IPS-20b (cell line): Measurements from ENCODE around the gene EPB41L4A.
"Not testable (repeated sequence)": the region's sequence is repeated elsewhere in the genome, so short reads cannot be mapped to it uniquely, and the experiment has no call there.

ENCODE experiments used
- H3K27ac ChIP-seq: one replicate; pipeline ENCODE4 v1.5.1; 2013; ENCODE audit warnings: low read length
- H3K27me3 ChIP-seq: 2 replicates; pipeline ENCODE4 v1.6.1; 2013; ENCODE audit warnings: mild to moderate bottlenecking, low read length, inconsistent platforms; ENCODE audit not compliant: insufficient read depth
- H3K36me3 ChIP-seq: 2 replicates; pipeline ENCODE4 v1.6.1; 2013; ENCODE audit warnings: low read depth, mild to moderate bottlenecking, inconsistent platforms, low read length, moderate library complexity; ENCODE audit not compliant: insufficient read depth
- H3K4me1 ChIP-seq: 2 replicates; pipeline ENCODE4 v1.6.1; 2013; ENCODE audit warnings: mild to moderate bottlenecking, control low read depth, inconsistent platforms, low read length, moderate library complexity; ENCODE audit not compliant: insufficient read depth
- H3K4me3 ChIP-seq: 2 replicates; pipeline ENCODE4 v1.5.1; 2013; ENCODE audit warnings: mild to moderate bottlenecking, low read length, inconsistent platforms
- H3K9ac ChIP-seq: 2 replicates; pipeline ENCODE4 v1.6.1; 2013; ENCODE audit warnings: low read depth, mild to moderate bottlenecking, inconsistent platforms, low read length, moderate library complexity
- H3K9me3 ChIP-seq: 2 replicates; pipeline ENCODE4 v1.6.1; 2013; ENCODE audit warnings: mild to moderate bottlenecking, low read depth, low read length, inconsistent platforms; ENCODE audit not compliant: insufficient read depth

EPB41L4A gene

DNA sequence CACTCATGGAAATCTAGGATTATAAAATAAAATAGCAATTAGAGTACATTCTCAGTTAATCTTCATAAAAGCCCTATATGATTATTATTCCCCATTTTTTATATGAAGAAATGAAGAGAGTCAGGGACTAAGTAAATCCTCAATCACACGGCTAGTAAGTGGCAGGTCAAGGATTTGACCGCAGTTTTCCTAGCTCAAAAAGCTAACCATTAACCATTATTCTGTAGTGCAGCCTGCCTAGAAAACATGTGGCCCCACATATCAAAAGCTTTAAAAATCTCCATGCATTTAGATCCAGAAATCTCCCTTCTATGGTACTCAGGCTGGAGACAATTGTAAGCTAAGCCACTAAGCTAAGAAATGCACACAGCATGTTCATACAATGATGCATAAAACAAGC lies 21.4 kb downstream of the EPB41L4A start:
- H3K27ac ChIP-seq, result no peak overlapping the region
- H3K36me3 ChIP-seq, result no peaks in the 10 kb centered on the region
- no peaks in the 10 kb centered on the region for H3K4me1 ChIP-seq
- H3K9ac ChIP-seq, result no peak overlapping the region
- H3K9me3 ChIP-seq, result no peaks in the 10 kb centered on the region
- H3K27me3 ChIP-seq, result no peaks in the 10 kb centered on the region
- H3K4me3 ChIP-seq, result no peak overlapping the region

DNA sequence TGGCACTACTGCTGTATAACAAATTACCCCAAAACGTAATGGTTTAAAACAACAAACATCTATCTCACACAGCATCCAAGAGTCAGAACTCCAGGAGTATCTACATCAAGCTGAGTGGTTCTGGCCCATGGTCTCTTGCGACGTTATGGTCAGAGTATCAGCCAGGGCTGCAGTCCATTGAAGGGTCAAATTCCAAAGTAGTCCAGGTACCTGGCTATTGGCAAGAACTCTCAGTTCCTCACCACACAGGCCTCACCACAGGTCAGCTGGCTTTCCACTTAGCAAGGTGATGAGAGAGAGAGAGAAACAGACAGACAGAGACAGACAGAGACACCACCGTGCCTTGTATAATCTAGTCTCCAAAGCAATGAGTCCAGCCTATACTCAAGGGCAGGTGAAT lies 22.6 kb downstream of the EPB41L4A start:
- Histone ChIP-seq H3K9me3 (no peaks in the 10 kb centered on the region), H3K27me3 (no peaks in the 10 kb centered on the region), H3K27ac (no peak overlapping the region), H3K4me1 (no peaks in the 10 kb centered on the region), H3K4me3 (no peak overlapping the region), H3K36me3 (no peaks in the 10 kb centered on the region), H3K9ac (no peak overlapping the region)

DNA sequence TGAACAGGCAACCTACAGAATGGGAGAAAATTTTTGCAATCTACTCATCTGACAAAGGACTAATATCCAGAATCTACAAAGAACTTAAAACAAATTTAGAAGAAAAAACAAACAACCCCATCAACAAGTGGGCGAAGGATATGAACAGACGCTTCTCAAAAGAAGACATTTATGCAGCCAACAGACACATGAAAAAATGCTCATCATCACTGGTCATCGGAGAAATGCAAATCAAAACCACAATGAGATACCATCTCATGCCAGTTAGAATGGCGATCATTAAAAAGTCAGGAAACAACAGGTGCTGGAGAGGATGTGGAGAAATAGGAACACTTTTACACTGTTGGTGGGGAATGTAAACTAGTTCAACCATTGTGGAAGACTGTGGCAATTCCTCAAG lies 23.8 kb downstream of the EPB41L4A start:
- not testable (repeated sequence) for H3K27ac ChIP-seq, H3K9me3 ChIP-seq, H3K36me3 ChIP-seq, H3K4me1 ChIP-seq, H3K9ac ChIP-seq, H3K4me3 ChIP-seq, H3K27me3 ChIP-seq

DNA sequence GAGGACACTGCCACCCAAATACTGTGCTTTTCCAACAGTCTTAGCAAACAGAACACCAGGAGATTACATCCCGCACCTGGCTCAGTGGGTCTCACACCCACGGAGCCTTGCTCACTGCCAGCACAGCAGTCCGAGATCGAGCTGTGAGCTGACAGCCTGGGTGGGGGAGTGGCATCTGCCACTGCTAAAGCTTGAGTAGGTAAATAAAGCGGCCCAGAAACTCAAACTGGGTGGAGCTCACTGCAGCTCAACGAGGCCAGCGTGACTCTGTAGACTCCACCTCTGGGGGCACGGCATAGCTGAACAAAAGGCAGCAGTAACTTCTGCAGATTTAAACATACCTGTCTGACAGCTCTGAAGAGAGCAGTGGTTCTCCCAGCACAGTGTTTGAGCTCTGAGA lies 28.8 kb downstream of the EPB41L4A start:
- Histone ChIP-seq H3K27me3 (no peaks in the 10 kb centered on the region), H3K4me3 (no peak overlapping the region), H3K9me3 (no peaks in the 10 kb centered on the region), H3K27ac (no peak overlapping the region), H3K9ac (no peak overlapping the region), H3K4me1 (peaks cover 5% of the 10 kb centered on the region; the same call in 1 of the 2 replicates), H3K36me3 (no peaks in the 10 kb centered on the region)

DNA sequence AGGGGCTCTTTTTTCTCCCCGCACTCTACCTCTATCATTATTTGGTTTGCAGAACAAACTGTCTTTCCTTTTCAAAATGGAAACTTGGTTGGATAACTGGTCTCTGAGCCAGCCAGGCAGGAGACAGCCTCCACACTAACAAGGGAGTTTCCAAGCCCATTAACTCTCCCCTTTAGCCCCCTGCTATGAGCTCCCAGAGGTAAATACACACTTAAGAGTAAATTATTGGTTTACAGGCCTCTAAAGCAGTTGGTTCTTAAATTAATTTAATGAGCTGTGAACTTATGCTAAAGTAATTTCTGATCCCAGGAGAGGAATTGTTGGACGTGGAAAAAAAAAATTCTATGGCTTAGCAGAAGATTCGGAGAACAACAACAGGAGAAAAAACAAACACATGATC lies 30.3 kb downstream of the EPB41L4A start:
- H3K27ac ChIP-seq, result no peak overlapping the region
- H3K27me3 ChIP-seq, result no peaks in the 10 kb centered on the region
- no peak overlapping the region for H3K4me3 ChIP-seq
- no peaks in the 10 kb centered on the region for H3K9me3 ChIP-seq
- H3K9ac ChIP-seq, result no peak overlapping the region
- peaks cover 5% of the 10 kb centered on the region; the same call in 1 of the 2 replicates for H3K4me1 ChIP-seq
- H3K36me3 ChIP-seq, result no peaks in the 10 kb centered on the region

DNA sequence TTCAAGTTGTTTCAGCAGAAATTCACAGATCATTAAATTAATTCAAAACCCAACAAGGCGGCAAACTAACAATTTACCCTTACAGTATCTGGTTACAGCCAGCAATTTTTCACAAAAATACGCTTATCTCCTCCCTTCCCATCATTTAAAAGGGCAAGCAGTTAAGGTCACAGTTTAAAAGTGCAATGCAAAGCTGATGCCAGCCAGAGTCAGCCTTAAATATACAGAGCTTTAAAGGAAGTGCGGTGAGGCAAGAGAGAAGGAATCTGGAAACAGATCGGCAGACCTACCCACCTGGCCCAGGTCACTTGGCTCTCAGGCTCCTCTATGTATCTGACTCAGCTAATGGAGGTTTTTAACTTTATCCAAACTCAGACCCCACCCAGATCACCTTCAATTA lies 31.0 kb downstream of the EPB41L4A start:
- H3K4me1 ChIP-seq, result peaks cover 5% of the 10 kb centered on the region; the same call in 1 of the 2 replicates
- H3K9me3 ChIP-seq, result no peaks in the 10 kb centered on the region
- no peak overlapping the region for H3K27ac ChIP-seq
- no peaks in the 10 kb centered on the region for H3K36me3 ChIP-seq
- H3K4me3 ChIP-seq, result no peak overlapping the region
- no peaks in the 10 kb centered on the region for H3K27me3 ChIP-seq
- no peak overlapping the region for H3K9ac ChIP-seq

DNA sequence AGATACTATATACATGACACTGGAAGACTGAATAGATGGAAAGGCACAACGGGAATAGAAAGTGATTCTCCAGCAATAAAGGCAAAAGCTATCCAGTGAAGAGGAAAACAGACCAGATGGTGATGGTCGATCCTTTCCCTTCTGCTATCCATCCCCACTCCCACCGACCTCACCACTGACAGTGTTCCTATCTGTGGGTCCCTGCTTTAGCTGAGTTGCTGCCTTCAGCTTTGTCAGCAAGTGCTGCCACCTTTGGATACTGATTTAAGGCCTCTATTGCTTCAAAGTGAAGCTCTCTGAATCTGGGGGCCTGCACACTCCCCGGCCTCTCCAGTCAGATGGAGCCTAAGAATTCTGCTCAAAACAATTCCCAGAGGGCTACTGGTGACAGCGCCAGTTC lies 32.3 kb downstream of the EPB41L4A start:
- H3K4me1 ChIP-seq, result peaks cover 5% of the 10 kb centered on the region; the same call in 1 of the 2 replicates
- no peak overlapping the region for H3K4me3 ChIP-seq
- H3K9ac ChIP-seq, result no peak overlapping the region
- H3K27me3 ChIP-seq, result no peaks in the 10 kb centered on the region
- H3K36me3 ChIP-seq, result no peaks in the 10 kb centered on the region
- no peaks in the 10 kb centered on the region for H3K9me3 ChIP-seq
- no peak overlapping the region for H3K27ac ChIP-seq

DNA sequence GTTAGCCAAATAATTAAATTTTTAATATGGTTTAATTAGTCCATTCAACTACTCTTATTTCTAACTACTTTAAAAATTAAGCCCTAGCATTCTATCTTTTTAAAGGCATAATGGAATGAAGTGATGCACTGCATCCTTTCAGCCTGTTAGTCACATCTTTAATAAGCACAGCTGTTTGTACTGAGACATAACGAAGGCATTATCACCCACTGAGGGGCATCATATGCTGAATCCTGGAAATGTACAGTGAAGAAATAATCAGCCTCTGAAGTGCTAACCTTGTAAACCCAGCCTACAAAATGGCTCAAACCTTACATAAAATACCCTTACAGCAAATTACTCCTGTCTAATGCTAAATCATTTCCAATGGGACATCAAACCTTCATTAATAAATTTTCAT lies 33.1 kb downstream of the EPB41L4A start:
- no peak overlapping the region for H3K4me3 ChIP-seq
- H3K27ac ChIP-seq, result no peak overlapping the region
- no peaks in the 10 kb centered on the region for H3K9me3 ChIP-seq
- H3K4me1 ChIP-seq, result peaks cover 5% of the 10 kb centered on the region; the same call in 1 of the 2 replicates
- H3K9ac ChIP-seq, result no peak overlapping the region
- no peaks in the 10 kb centered on the region for H3K27me3 ChIP-seq
- H3K36me3 ChIP-seq, result no peaks in the 10 kb centered on the region

DNA sequence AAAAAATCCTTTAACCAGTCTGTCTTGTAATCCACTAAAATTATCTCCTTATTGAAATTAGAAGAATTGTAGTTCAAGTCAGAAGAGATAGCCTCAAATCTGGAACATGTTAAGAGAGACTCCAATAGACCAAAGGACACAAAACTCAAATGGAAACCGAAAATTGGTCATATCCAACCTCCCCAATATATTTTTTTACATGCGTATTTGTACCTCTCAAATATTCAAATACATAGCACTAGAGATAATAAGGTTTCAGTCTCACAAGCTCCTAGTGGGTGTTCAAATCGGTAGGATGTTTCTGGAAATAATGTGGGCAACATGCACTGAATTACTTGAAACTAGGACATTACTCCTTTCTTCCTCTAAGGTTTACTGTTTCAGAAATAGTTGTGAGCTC lies 33.5 kb downstream of the EPB41L4A start:
- Histone ChIP-seq H3K36me3 (no peaks in the 10 kb centered on the region), H3K4me1 (peaks cover 5% of the 10 kb centered on the region; the same call in 1 of the 2 replicates), H3K9me3 (no peaks in the 10 kb centered on the region), H3K27me3 (no peaks in the 10 kb centered on the region), H3K9ac (no peak overlapping the region), H3K4me3 (no peak overlapping the region), H3K27ac (no peak overlapping the region)

DNA sequence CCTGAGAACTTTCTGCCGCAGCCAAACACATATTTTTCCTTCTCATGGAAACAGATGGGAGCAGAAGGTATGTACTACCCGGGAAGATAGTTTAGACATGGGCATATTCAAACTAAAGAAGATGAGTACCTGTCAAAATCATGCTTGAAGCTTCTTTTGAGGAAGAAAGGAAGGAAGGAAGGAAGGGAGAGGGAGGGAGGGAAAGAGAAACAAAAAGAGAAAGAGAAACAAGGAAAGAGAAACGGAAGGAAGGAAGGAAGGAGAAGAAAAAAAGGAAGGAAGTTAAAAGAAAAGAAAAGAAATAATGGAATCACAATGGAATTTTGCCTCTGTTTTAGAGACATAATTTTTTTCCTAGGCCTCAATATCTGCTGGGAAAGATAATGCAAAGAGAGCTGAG lies 34.6 kb downstream of the EPB41L4A start:
- Histone ChIP-seq H3K9me3 (no peaks in the 10 kb centered on the region), H3K4me3 (no peak overlapping the region), H3K27me3 (no peaks in the 10 kb centered on the region), H3K36me3 (no peaks in the 10 kb centered on the region), H3K27ac (no peak overlapping the region), H3K4me1 (peaks cover 5% of the 10 kb centered on the region; the same call in 1 of the 2 replicates), H3K9ac (no peak overlapping the region)

DNA sequence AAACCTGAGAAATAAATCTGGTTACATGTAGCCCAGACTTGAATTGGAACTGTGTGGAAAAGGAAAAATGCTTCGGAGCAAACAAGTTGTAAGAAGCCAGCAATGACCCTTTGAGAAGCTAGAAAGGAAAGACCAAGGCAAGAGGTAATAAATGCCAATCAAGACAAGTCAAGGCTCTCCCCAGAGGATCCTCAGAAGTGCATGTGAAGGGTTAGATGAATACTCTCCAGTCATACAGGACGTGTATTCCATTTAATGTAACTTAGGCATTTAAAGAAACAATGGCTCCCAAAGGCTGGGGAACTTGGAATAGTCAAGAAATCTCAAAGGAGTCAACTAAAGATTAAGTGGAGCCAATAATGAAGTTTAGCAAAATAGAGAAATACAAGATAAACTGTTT lies 36.2 kb downstream of the EPB41L4A start:
- Histone ChIP-seq H3K4me3 (no peak overlapping the region), H3K9me3 (no peaks in the 10 kb centered on the region), H3K4me1 (no peaks in the 10 kb centered on the region), H3K36me3 (no peaks in the 10 kb centered on the region), H3K27me3 (no peaks in the 10 kb centered on the region), H3K27ac (no peak overlapping the region), H3K9ac (no peak overlapping the region)

DNA sequence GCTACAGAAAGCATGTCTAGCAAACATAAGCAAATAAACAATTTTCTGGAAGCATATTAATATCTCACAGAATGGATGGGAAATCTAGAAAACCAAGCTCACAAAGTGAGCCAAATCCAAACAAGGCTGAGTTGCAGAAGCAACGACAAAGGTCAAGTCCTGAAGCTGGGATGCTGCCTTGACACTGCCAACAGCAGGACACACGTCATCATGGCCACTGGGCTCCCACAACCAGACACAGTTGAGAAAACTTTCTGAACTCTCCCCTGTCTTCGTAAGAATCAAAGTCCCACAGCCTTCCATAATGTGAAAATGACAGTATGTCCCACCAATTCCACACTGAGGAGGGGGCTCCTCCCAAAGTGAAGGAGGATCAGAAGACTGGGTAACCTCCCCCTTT lies 37.6 kb downstream of the EPB41L4A start:
- no peaks in the 10 kb centered on the region for H3K4me1 ChIP-seq
- no peaks in the 10 kb centered on the region for H3K9me3 ChIP-seq
- H3K36me3 ChIP-seq, result no peaks in the 10 kb centered on the region
- no peak overlapping the region for H3K9ac ChIP-seq
- no peak overlapping the region for H3K27ac ChIP-seq
- no peaks in the 10 kb centered on the region for H3K27me3 ChIP-seq
- H3K4me3 ChIP-seq, result no peak overlapping the region
